ENCODE results near the gene CNDP1. TPM values are rescaled to one million over a fixed set of nuclear protein-coding genes. Genes with fewer than 3 reads are reported as not detected.

Gene CNDP1, protein sequence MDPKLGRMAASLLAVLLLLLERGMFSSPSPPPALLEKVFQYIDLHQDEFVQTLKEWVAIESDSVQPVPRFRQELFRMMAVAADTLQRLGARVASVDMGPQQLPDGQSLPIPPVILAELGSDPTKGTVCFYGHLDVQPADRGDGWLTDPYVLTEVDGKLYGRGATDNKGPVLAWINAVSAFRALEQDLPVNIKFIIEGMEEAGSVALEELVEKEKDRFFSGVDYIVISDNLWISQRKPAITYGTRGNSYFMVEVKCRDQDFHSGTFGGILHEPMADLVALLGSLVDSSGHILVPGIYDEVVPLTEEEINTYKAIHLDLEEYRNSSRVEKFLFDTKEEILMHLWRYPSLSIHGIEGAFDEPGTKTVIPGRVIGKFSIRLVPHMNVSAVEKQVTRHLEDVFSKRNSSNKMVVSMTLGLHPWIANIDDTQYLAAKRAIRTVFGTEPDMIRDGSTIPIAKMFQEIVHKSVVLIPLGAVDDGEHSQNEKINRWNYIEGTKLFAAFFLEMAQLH
- total RNA-seq (0.13 TPM), polyA plus RNA-seq (ENCODE audit: insufficient read depth in 1 of 8, insufficient read length in 8 of 8, low replicate concordance in 1 of 8) (under 1 TPM in 7 of 8 donors, not detected in 1; 0.04 to 0.76 (median 0.29) TPM)
- long read RNA-seq, donor 1 = 0 reads
- long read RNA-seq, donor 2 = 0 reads
- long read RNA-seq, donor 3 = 0 reads
- long read RNA-seq, donor 4 = 0 reads
- long read RNA-seq, donor 5, partial matches to known transcripts = 30 of 30 reads
- long read RNA-seq, donor 5, other reads (novel, unspliced or antisense) = 0 of 30 reads
- long read RNA-seq, donor 6 = 0 reads
- long read RNA-seq, donor 7 = 0 reads
- long read RNA-seq, donor 8 = 0 reads
- long read RNA-seq, donor 9 = 0 reads
- long read RNA-seq, donor 10, partial matches to known transcripts = 0 of 20 reads
- long read RNA-seq, donor 10, other reads (novel, unspliced or antisense) = 20 of 20 reads
- long read RNA-seq, donor 11 = 0 reads

DNA sequence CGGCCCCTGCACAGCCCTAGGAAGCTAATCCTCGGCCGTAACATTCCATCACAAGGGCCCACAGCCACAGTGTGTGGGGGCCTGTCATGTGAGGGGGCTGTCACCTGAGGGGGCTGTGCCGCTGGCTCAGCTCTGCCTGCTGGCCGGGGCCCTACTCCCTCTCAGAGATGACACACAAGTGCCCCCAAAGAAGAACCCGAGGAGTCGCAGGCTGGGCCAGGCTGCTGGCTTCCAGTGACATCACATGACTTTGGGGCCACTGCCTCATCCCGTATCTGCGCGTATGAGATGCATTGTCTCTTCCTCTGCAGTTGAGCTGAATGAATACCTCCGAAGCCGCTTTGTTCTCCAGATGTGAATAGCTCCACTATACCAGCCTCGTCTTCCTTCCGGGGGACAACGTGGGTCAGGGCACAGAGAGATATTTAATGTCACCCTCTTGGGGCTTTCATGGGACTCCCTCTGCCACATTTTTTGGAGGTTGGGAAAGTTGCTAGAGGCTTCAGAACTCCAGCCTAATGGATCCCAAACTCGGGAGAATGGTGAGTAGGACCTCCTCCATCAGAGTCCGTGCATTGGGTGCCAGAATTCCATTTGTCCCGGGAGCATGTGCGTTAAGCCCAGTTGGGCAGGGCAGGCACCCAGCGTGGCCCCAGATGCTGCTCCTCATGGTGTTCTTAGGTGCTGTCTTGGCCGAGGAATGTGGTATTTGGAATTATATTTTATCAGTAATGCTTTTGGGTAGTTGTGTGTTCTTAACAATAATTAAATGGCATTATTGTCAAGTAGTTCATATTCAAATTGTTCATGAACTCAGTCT lies at the start of gene CNDP1:
Gene CNDP1, plus strand, starts transcription at position 351 of the 820 bp plus-strand sequence. Its CDS starts 168 bp downstream, at position 519.
- H3K27ac ChIP-seq (ENCODE audit: low read length) = no peak within 1 kb of the TSS
- H3K27me3 ChIP-seq (ENCODE audit: control insufficient read depth, insufficient read depth, low read length) = no peaks in the 10 kb centered on the region
- no peak within 1 kb of the TSS for H3K4me3 ChIP-seq (ENCODE audit: low read length)
- DNase-seq = no peak
- H3K4me1 ChIP-seq (ENCODE audit: control insufficient read depth, insufficient read depth, low read length) = no peaks in the 10 kb centered on the region
- no peaks in the 10 kb centered on the region for H3K9me3 ChIP-seq (replicated peaks; ENCODE audit: control insufficient read depth, low read depth, low read length)
- no peaks in the 10 kb centered on the region for H3K36me3 ChIP-seq (ENCODE audit: control insufficient read depth, insufficient read depth, low read length)
- 83% methylated on average over 15 of the region's 21 CpGs for WGBS (ENCODE audit: insufficient coverage)

DNA sequence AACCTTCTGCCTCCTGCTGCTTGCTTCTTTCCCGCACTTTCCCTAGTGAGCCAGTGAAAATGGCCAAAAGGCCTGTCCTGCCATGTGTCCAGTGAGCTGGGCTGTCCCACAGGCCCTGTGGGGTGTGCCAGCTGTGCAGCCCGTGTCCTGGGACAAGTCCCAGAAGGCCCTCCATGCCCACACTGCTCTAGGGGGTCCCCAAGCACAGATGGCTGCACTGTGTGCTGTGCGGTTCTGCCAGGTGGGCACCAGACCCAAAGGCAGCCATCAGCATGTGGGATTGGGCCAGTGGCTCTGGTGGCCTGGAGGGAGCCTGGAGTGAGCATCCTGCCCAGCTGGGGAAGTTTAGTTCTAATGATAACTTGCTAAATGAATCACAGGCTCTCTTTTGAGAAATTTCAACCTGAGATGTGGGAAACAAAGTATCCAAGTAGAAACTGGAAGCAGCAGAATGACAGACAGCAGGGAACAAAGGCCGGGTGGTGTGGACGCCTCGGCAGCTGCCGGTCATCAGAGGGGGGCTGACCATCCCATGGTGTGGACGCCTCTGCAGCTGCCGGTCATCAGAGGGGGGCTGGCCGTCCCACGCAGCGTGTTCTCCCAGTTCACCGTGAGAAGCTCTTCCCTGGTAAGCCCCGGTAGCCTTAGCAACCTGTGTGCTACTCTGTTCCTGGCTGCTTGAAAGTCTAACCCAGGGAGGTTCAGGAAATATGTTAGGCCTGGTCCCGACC lies 48.0 kb upstream of the CNDP1 start:
- WGBS (ENCODE audit: insufficient coverage) = 39% methylated on average over 12 of the region's 15 CpGs
- Histone ChIP-seq H3K9me3 (replicated peaks; ENCODE audit: control insufficient read depth, low read depth, low read length) (no peaks in the 10 kb centered on the region), H3K4me1 (ENCODE audit: control insufficient read depth, insufficient read depth, low read length) (peaks cover 10% of the 10 kb centered on the region), H3K27ac (ENCODE audit: low read length) (peak overlapping the region; percentile 69), H3K36me3 (ENCODE audit: control insufficient read depth, insufficient read depth, low read length) (no peaks in the 10 kb centered on the region), H3K4me3 (ENCODE audit: low read length) (no peak overlapping the region), H3K27me3 (ENCODE audit: control insufficient read depth, insufficient read depth, low read length) (peaks cover 6% of the 10 kb centered on the region)
- no peak for DNase-seq

DNA sequence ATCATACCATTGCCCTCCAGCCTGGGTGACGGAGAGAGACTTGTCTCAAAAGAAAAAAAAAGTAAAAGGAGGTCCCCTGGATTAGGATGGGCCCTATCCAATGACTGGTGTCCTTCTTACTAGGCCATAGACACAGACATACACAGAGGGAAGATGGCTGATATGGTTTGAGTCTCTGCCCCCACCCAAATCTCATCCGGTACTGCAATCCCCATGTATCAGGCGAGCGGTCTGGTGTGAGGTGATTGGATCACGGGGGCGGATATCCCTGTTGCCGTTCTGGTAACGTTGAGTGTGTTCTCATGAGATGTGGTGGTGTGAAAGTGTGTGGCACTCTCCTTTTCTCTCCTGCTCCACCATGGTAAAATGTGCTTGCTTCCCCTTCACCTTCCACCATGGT lies 45.9 kb upstream of the CNDP1 start:
- DNase-seq = no peak
- WGBS (ENCODE audit: insufficient coverage) = 100% methylated on average over 1 of the region's 8 CpGs

DNA sequence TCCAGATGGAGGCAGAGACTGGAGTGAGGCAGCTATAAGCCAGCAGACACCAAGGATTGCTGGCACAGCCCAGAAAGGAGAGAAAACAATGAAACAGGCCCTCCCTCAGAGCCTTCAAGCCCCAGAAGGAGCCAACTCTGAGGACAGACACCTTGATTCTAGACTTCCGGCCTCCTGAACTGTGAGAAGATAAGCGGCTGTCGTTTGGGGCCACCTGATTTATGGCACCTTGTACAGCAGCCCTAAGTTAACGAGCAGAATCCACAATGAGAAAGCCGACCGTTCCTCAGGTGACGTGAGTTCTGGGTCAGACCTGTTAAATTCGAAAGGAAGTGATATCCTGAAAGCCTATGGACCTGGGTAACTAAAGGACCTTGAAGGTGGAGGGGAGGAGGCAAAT lies 45.4 kb upstream of the CNDP1 start:
- H3K27me3 ChIP-seq (ENCODE audit: control insufficient read depth, insufficient read depth, low read length) = peaks cover 11% of the 10 kb centered on the region
- DNase-seq = no peak
- peaks cover 3% of the 10 kb centered on the region for H3K9me3 ChIP-seq (replicated peaks; ENCODE audit: control insufficient read depth, low read depth, low read length)
- H3K36me3 ChIP-seq (ENCODE audit: control insufficient read depth, insufficient read depth, low read length) = no peaks in the 10 kb centered on the region
- WGBS (ENCODE audit: insufficient coverage) = 84% methylated on average over 8 of the region's 8 CpGs
- H3K4me1 ChIP-seq (ENCODE audit: control insufficient read depth, insufficient read depth, low read length) = peaks cover 10% of the 10 kb centered on the region
- H3K4me3 ChIP-seq (ENCODE audit: low read length) = no peak overlapping the region
- no peak overlapping the region for H3K27ac ChIP-seq (ENCODE audit: low read length)

More for the DNA sequence above, 45.9 kb upstream of the CNDP1 start:
- Histone ChIP-seq H3K36me3 (ENCODE audit: control insufficient read depth, insufficient read depth, low read length) (no peaks in the 10 kb centered on the region), H3K27ac (ENCODE audit: low read length) (no peak overlapping the region), H3K4me1 (ENCODE audit: control insufficient read depth, insufficient read depth, low read length) (peaks cover 10% of the 10 kb centered on the region), H3K27me3 (ENCODE audit: control insufficient read depth, insufficient read depth, low read length) (peaks cover 11% of the 10 kb centered on the region), H3K9me3 (replicated peaks; ENCODE audit: control insufficient read depth, low read depth, low read length) (peaks cover 3% of the 10 kb centered on the region), H3K4me3 (ENCODE audit: low read length) (no peak overlapping the region)

DNA sequence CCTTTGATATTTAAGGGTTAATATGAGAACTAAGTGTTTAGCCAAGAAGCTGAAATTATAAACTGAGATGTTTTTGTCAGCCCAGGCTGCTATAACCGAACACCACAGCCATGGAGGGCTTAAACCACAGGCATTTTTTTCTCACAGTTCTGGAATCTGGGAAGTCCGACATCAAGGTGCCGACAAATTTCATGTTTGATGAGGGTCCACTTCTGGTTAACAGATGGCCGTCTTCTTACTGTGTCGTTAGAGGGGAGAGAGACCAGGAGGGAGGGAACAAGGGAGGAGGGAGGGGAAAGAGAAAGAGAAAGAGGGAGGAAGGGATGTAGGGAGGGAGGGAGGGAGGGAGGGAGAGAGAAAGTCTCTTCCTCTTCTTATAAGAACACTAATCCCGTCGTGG lies 44.6 kb upstream of the CNDP1 start:
- H3K4me3 ChIP-seq (ENCODE audit: low read length) = no peak overlapping the region
- H3K36me3 ChIP-seq (ENCODE audit: control insufficient read depth, insufficient read depth, low read length) = no peaks in the 10 kb centered on the region
- DNase-seq = peak; percentile 45
- H3K9me3 ChIP-seq (replicated peaks; ENCODE audit: control insufficient read depth, low read depth, low read length) = peaks cover 3% of the 10 kb centered on the region
- no peak overlapping the region for H3K27ac ChIP-seq (ENCODE audit: low read length)
- 25% methylated on average over 4 of the region's 7 CpGs for WGBS (ENCODE audit: insufficient coverage)
- H3K27me3 ChIP-seq (ENCODE audit: control insufficient read depth, insufficient read depth, low read length) = peaks cover 11% of the 10 kb centered on the region
- peaks cover 9% of the 10 kb centered on the region for H3K4me1 ChIP-seq (ENCODE audit: control insufficient read depth, insufficient read depth, low read length)

DNA sequence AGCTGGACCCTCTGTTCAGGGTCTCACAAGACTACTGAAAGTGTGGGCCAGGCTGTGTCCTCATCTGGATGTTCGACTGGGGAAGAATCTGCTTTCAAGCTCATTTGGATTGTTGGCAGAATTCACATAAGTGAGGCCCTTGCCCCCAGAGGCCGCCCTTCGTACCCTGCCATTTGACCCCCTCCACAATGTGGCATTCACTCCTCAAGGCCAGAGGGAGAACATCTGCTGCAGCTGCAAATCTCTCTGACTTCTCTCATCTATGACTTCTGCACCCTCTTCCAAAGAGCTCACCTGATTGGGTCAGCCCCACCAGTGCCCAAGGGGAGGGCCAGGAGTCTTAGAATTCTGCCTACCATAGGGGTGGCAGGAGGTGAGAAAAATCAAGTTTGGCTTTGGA lies 42.0 kb upstream of the CNDP1 start:
- Histone ChIP-seq H3K36me3 (ENCODE audit: control insufficient read depth, insufficient read depth, low read length) (no peaks in the 10 kb centered on the region), H3K27ac (ENCODE audit: low read length) (no peak overlapping the region), H3K27me3 (ENCODE audit: control insufficient read depth, insufficient read depth, low read length) (peaks cover 11% of the 10 kb centered on the region), H3K4me1 (ENCODE audit: control insufficient read depth, insufficient read depth, low read length) (peaks cover 8% of the 10 kb centered on the region), H3K9me3 (replicated peaks; ENCODE audit: control insufficient read depth, low read depth, low read length) (peaks cover 3% of the 10 kb centered on the region), H3K4me3 (ENCODE audit: low read length) (no peak overlapping the region)
- DNase-seq = no peak
- 83% methylated on average over 3 of the region's 3 CpGs for WGBS (ENCODE audit: insufficient coverage)

DNA sequence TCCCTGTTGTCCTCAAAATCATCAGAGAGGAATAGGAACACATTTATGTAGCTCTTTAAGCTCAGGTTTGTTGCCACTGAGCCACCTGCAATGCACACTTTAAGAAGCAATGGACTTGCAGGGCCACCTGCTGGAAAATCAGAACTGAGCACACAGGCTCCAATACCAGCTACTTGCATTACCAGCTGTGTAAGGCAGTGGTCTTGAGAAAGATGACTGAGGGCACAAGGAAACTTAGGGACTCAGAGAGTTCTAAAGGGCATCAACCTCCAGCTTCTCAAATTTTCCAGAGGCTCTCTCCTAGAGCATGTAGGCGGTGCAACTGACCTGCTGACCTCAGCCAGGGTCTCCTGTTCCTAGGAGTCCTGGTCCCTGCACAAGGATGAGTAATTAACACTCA lies 40.6 kb upstream of the CNDP1 start:
- H3K4me3 ChIP-seq (ENCODE audit: low read length) = no peak overlapping the region
- peaks cover 2% of the 10 kb centered on the region for H3K36me3 ChIP-seq (ENCODE audit: control insufficient read depth, insufficient read depth, low read length)
- H3K4me1 ChIP-seq (ENCODE audit: control insufficient read depth, insufficient read depth, low read length) = peaks cover 17% of the 10 kb centered on the region
- WGBS (ENCODE audit: insufficient coverage) = 17% methylated on average over 1 of the region's 1 CpG
- H3K27me3 ChIP-seq (ENCODE audit: control insufficient read depth, insufficient read depth, low read length) = peaks cover 11% of the 10 kb centered on the region
- H3K27ac ChIP-seq (ENCODE audit: low read length) = no peak overlapping the region
- peak; percentile 69 for DNase-seq
- peaks cover 3% of the 10 kb centered on the region for H3K9me3 ChIP-seq (replicated peaks; ENCODE audit: control insufficient read depth, low read depth, low read length)

DNA sequence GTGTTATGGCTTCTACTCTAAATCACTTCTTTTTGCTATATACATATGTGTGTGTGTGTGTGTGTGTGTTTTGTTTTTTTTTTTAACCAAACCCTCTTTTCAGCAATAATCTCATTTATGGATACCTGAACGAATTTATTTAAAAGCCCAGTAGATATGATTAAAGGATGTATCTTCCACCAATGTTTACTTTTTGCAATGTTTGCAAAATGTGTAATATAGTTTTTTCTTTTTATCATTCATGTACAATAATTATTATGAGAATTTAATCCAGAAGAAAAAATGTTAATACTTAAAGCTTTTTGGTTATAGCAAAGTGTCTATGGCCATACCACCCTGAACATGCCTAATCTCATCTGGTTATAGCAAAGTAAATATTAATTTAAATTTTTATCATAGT lies 39.8 kb upstream of the CNDP1 start:
- Histone ChIP-seq H3K36me3 (ENCODE audit: control insufficient read depth, insufficient read depth, low read length) (peaks cover 4% of the 10 kb centered on the region), H3K4me1 (ENCODE audit: control insufficient read depth, insufficient read depth, low read length) (peaks cover 24% of the 10 kb centered on the region), H3K9me3 (replicated peaks; ENCODE audit: control insufficient read depth, low read depth, low read length) (peaks cover 3% of the 10 kb centered on the region), H3K4me3 (ENCODE audit: low read length) (no peak overlapping the region), H3K27ac (ENCODE audit: low read length) (no peak overlapping the region), H3K27me3 (ENCODE audit: control insufficient read depth, insufficient read depth, low read length) (peaks cover 5% of the 10 kb centered on the region)
- DNase-seq = no peak
- whole genome bisulfite sequencing (ENCODE audit: insufficient coverage) = no CpG with 5 or more reads among the region's 1 CpG
